Testis (tissue), 3 donors: ENCODE measurements around the gene RBBP8NL. TPM values are rescaled to one million over a fixed set of nuclear protein-coding genes. Genes with fewer than 3 reads are reported as not detected.

Experiments
- DNase-seq: peaks from one replicate; pipeline ENCODE4 v3.0.0-alpha.2; 2019
- H3K27ac ChIP-seq, 2 donors: fragments of 200-600 bp; sonication (generic); one replicate each; pipeline ENCODE4 v1.5.1; 2019
- H3K27me3 ChIP-seq: fragments of 200-600 bp; sonication (generic); one replicate; pipeline ENCODE4 v1.5.1; 2019
- H3K36me3 ChIP-seq: fragments of 200-600 bp; sonication (generic); one replicate; pipeline ENCODE4 v1.5.1; 2017; ENCODE audit warnings: low read depth; ENCODE audit errors: missing control alignments
- H3K4me1 ChIP-seq: fragments of 200-600 bp; sonication (generic); one replicate; pipeline ENCODE4 v1.5.1; 2019
- H3K4me3 ChIP-seq, 2 donors: fragments of 200-600 bp; sonication (generic); one replicate each; pipeline ENCODE4 v1.5.1; 2017 to 2019
- H3K9me3 ChIP-seq: fragments of 200-600 bp; sonication (generic); one replicate; pipeline ENCODE4 v1.5.1; 2017
- CTCF ChIP-seq, 3 experiments: fragments of 450-650 bp in 2 of 3; fragments of 200-600 bp in 1 of 3; sonication (generic) in 1 of 3; IDR thresholded peaks; one replicate each; pipeline ENCODE4 v1.5.1; 2016 to 2019; ENCODE audit warnings: antibody characterized with exemption in 3 of 3, mild to moderate bottlenecking in 2 of 3, moderate library complexity in 1 of 3
- POLR2A ChIP-seq: fragments of 450-650 bp; IDR thresholded peaks from one replicate; pipeline ENCODE4 v1.6.1; 2017; ENCODE audit warnings: antibody characterized with exemption, mild to moderate bottlenecking, moderate library complexity
- WGBS, 2 donors: methylation state at CpG; one replicate each; pipeline ENCODE4 v1.1.5; 2018; 5-methylcytosine and 5-hydroxymethylcytosine counted together
- intact Hi-C: fragments of 100-400 bp; cut with DNase I; formaldehyde crosslinking; loops from one replicate; pipeline ENCODE4 v1.15.1; 2023; ENCODE audit warnings: low total_unique reads
- polyA plus RNA-seq: library from polyadenylated mRNA; stranded (reverse); fragments of 350-450 nt; fragmentation: Illumina TruSeq; extraction: RNeasy Lipid Tissue Mini Kit (QIAGEN cat#74804); gene quantifications from one replicate; pipeline ENCODE4 v1.2.3, GENCODE V29; 2014; ENCODE audit warnings: low read depth, low replicate concordance; ENCODE audit not compliant: insufficient read depth
- total RNA-seq, 2 donors: library from RNA; depleted of rRNA; stranded (reverse); fragments of >200 nt; gene quantifications; one replicate each; pipeline ENCODE4 v1.2.3, GENCODE V29; 2016

RBBP8NL gene
- total and polyA plus RNA-seq, 3 donors from 2014 or later, result 0.81 to 2.8 (median 1.3) TPM

DNA sequence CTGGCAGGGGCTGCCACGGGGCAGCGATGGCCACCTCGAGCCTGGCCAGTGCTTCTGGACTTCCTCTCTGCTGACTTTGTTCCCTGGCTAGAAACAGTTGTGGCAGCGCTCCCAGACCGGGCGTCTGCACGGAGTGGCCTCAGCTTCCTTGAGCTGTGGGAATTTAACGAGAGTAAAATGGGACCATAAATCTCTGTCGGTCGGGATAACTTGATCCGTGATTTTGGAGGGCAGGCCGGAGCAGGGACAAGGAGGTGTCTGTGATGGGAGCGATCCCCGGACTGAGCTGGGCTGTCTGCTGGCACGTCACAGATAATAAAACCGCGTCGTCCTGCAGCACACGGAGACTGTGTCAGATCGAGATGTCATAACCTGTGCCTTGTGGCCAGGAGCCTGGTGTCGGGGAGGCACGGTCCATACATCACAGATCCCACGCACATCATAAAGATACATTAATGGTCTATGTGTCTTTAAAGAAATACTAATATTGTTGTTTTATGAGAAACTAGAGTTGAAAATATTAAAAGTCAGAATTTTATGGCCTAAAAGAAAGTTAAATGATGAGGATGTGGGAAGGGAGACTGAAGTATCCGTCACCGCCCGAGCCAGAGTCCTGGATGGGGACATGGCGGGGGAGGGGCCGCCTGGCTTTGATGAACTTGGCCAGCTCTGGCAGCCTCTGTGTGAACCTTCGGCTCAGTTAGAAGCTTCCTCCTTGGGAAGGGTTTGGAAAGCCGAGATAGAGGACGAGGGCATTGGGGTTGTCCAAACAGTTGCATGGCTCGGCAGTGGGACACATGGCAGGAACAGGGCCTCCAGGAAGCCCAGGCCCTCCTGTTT is 6.5 kb upstream of the RBBP8NL start:
- H3K36me3 ChIP-seq, result no peaks in the 10 kb centered on the region
- no peak for TF ChIP-seq POLR2A
- TF ChIP-seq CTCF (IDR thresholded peaks at IDR 0.05), result no peak
- DNase-seq, result peak; percentile 41
- 42 to 81% methylated on average over 30 to 32 of the region's 32 CpGs for WGBS, 2 donors
- no peaks in the 10 kb centered on the region for H3K4me1 ChIP-seq
- no peak overlapping the region for H3K27ac ChIP-seq
- no peaks in the 10 kb centered on the region for H3K27me3 ChIP-seq
- no peaks in the 10 kb centered on the region for H3K9me3 ChIP-seq
- no peak overlapping the region for H3K4me3 ChIP-seq
- intact Hi-C loops, result no loop called here

GRCh38 chr20:62430866-62431447 is 3.6 kb upstream of the RBBP8NL start:
- Histone ChIP-seq H3K4me1 (no peaks in the 10 kb centered on the region), H3K4me3 (no peak overlapping the region), H3K27ac (no peak overlapping the region), H3K36me3 (no peaks in the 10 kb centered on the region), H3K9me3 (no peaks in the 10 kb centered on the region), H3K27me3 (no peaks in the 10 kb centered on the region)
- no peak for DNase-seq
- WGBS, 2 donors, result 89% methylated on average over 23 of the region's 23 CpGs
- intact Hi-C loops, result no loop called here
- TF ChIP-seq CTCF (IDR thresholded peaks at IDR 0.05), result no peak

GRCh38 chr20:62430311-62430853 is 3.0 kb upstream of the RBBP8NL start:
- TF ChIP-seq POLR2A (no peak), CTCF (IDR thresholded peaks at IDR 0.05) (no peak)
- intact Hi-C loops, result no loop called here
- no peak overlapping the region for H3K27ac ChIP-seq
- H3K4me1 ChIP-seq, result no peaks in the 10 kb centered on the region
- no peak overlapping the region for H3K4me3 ChIP-seq
- H3K27me3 ChIP-seq, result no peaks in the 10 kb centered on the region
- H3K36me3 ChIP-seq, result no peaks in the 10 kb centered on the region
- WGBS, 2 donors, result 79 to 83% methylated on average over 6 to 10 of the region's 10 CpGs
- no peaks in the 10 kb centered on the region for H3K9me3 ChIP-seq
- no peak for DNase-seq

DNA sequence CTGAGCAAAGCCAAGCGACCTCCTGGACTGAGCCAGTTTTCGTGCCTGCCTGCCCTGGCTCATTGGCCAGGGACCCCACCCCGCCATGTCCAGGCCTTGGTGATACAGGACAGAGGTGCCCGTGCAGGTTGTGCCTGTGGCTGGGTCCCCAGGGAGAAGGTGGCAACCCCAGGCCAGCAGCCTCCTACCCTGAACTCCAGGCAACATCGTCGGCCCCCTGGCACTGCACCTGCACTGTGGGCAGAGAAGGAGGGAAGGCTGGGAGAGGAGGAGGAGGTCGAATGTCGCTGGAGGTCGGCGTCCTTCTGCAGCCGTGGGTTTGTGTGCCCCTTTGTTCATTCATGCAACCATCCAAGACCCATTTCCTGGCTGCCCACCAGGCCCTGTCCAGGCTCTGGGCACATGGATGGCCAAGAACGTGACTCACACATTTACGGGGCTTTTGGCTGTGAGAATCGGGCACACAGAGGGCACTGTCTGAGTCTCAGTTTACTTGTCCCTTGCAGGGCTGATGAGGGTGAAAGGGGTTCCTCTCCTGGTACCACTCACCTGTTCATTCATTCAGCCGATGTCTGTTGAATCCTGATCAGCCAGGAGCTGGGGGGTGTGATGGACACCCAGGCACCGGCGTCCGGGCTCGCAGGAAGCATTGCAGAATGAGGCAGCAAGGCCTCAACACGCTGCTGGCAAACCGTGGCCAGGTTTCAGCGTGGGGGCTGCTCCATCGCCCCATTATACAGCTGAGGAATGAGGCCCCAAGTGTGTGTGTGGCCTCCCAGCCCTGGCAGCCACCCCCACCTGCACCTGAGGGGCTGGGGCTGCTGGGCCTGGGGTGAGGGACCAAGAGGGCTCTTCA is 2.3 kb upstream of the RBBP8NL start:
- intact Hi-C loops, result no loop called here
- TF ChIP-seq POLR2A, result no peak
- no peak for TF ChIP-seq CTCF (IDR thresholded peaks at IDR 0.05)
- H3K36me3 ChIP-seq, result no peaks in the 10 kb centered on the region
- WGBS, 2 donors, result 88 to 98% methylated on average over 13 to 23 of the region's 23 CpGs
- no peak overlapping the region for H3K27ac ChIP-seq
- no peaks in the 10 kb centered on the region for H3K4me1 ChIP-seq
- DNase-seq, result no peak
- no peaks in the 10 kb centered on the region for H3K27me3 ChIP-seq
- no peaks in the 10 kb centered on the region for H3K9me3 ChIP-seq
- H3K4me3 ChIP-seq, result no peak overlapping the region
